ENCODE results near the gene REV3L. TPM values are rescaled to one million over a fixed set of nuclear protein-coding genes. Genes with fewer than 3 reads are reported as not detected.

The REV3L gene, protein sequence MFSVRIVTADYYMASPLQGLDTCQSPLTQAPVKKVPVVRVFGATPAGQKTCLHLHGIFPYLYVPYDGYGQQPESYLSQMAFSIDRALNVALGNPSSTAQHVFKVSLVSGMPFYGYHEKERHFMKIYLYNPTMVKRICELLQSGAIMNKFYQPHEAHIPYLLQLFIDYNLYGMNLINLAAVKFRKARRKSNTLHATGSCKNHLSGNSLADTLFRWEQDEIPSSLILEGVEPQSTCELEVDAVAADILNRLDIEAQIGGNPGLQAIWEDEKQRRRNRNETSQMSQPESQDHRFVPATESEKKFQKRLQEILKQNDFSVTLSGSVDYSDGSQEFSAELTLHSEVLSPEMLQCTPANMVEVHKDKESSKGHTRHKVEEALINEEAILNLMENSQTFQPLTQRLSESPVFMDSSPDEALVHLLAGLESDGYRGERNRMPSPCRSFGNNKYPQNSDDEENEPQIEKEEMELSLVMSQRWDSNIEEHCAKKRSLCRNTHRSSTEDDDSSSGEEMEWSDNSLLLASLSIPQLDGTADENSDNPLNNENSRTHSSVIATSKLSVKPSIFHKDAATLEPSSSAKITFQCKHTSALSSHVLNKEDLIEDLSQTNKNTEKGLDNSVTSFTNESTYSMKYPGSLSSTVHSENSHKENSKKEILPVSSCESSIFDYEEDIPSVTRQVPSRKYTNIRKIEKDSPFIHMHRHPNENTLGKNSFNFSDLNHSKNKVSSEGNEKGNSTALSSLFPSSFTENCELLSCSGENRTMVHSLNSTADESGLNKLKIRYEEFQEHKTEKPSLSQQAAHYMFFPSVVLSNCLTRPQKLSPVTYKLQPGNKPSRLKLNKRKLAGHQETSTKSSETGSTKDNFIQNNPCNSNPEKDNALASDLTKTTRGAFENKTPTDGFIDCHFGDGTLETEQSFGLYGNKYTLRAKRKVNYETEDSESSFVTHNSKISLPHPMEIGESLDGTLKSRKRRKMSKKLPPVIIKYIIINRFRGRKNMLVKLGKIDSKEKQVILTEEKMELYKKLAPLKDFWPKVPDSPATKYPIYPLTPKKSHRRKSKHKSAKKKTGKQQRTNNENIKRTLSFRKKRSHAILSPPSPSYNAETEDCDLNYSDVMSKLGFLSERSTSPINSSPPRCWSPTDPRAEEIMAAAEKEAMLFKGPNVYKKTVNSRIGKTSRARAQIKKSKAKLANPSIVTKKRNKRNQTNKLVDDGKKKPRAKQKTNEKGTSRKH (N-terminal part only)
- total RNA-seq = 10 to 100 TPM; 17.0 TPM

GRCh38 chr6:111482959-111483735, at the start of gene REV3L:
Gene REV3L, minus strand, starts transcription at chr6:111483218. Its CDS starts 330 bp downstream, at chr6:111482888.
- DNase-seq = peak; percentile 90
- H3K27ac Mint-ChIP-seq = peak within 1 kb of the TSS; percentile 98
- H3K27me3 Mint-ChIP-seq = no peaks in the 10 kb centered on the region
- H3K36me3 Mint-ChIP-seq = peaks cover 29% of the 10 kb centered on the region
- peaks cover 2% of the 10 kb centered on the region for H3K9me3 Mint-ChIP-seq
- peaks cover 37% of the 10 kb centered on the region for H3K4me1 Mint-ChIP-seq
- peak within 1 kb of the TSS; percentile 97 for H3K4me3 Mint-ChIP-seq

- Mint-ChIP-seq H3K27ac (no peak overlapping the region), H3K27me3 (no peaks in the 10 kb centered on the region), H3K36me3 (peaks cover 8% of the 10 kb centered on the region), H3K4me1 (peaks cover 20% of the 10 kb centered on the region), H3K9me3 (peaks cover 2% of the 10 kb centered on the region), H3K4me3 (no peak overlapping the region)
- DNase-seq = no peak
These were observed 48.2 kb upstream of the REV3L start for GRCh38 chr6:111531185-111531584.

GRCh38 chr6:111530667-111531066, 47.6 kb upstream of the REV3L start:
- DNase-seq = no peak
- Mint-ChIP-seq H3K4me3 (no peak overlapping the region), H3K36me3 (peaks cover 8% of the 10 kb centered on the region), H3K27ac (no peak overlapping the region), H3K9me3 (peaks cover 2% of the 10 kb centered on the region), H3K27me3 (no peaks in the 10 kb centered on the region), H3K4me1 (peaks cover 19% of the 10 kb centered on the region)

DNA sequence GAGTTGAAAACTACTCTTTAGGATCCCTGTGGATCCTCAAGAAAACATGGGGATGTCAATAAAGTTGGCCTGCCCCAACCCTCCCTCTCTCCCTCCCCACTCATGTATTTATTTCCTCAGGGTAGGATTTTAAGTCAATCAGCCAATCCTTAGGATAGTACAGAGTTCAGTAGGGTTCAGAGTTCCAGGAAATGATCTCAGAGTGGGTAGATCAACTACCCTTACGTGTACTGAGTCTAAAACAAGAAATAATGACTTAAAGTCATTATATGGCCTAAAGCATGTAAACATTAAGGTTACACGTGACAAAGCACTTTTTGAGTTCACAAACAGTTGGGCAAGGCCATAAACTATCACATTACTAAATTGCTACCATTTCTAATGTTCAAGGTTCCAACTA, 47.2 kb upstream of the REV3L start:
- Mint-ChIP-seq H3K4me3 (no peak overlapping the region), H3K27ac (no peak overlapping the region), H3K4me1 (peaks cover 19% of the 10 kb centered on the region), H3K36me3 (peaks cover 8% of the 10 kb centered on the region), H3K9me3 (peaks cover 2% of the 10 kb centered on the region), H3K27me3 (no peaks in the 10 kb centered on the region)
- DNase-seq = no peak

DNA sequence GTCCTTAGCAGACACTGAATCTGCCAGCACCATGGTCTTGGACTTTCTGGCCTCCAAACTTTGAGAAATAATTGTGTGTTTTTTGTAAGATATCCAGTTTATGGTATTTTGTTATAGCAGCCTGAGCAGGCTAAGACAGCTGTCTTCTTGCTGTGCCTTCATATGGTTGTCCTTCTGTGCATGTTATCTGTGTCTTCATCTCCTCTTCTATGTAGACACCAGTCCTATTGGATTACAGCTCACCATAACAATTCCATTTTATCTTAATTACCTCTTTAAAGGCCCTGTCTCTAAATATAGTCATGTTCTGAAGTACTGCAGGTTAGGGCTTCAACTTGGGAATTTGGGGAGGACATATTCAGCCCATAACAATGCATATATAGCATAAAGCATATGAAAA, 44.3 kb upstream of the REV3L start:
- Mint-ChIP-seq H3K4me1 (peaks cover 12% of the 10 kb centered on the region), H3K27me3 (no peaks in the 10 kb centered on the region), H3K9me3 (no peaks in the 10 kb centered on the region), H3K27ac (no peak overlapping the region), H3K36me3 (peaks cover 6% of the 10 kb centered on the region), H3K4me3 (no peak overlapping the region)
- DNase-seq = no peak

- peaks cover 4% of the 10 kb centered on the region for H3K36me3 Mint-ChIP-seq
- no peak for DNase-seq
- no peak overlapping the region for H3K4me3 Mint-ChIP-seq
- H3K27me3 Mint-ChIP-seq = no peaks in the 10 kb centered on the region
- no peaks in the 10 kb centered on the region for H3K9me3 Mint-ChIP-seq
- H3K4me1 Mint-ChIP-seq = peaks cover 15% of the 10 kb centered on the region
- no peak overlapping the region for H3K27ac Mint-ChIP-seq
These were observed 41.7 kb upstream of the REV3L start for GRCh38 chr6:111524735-111525134.

DNA sequence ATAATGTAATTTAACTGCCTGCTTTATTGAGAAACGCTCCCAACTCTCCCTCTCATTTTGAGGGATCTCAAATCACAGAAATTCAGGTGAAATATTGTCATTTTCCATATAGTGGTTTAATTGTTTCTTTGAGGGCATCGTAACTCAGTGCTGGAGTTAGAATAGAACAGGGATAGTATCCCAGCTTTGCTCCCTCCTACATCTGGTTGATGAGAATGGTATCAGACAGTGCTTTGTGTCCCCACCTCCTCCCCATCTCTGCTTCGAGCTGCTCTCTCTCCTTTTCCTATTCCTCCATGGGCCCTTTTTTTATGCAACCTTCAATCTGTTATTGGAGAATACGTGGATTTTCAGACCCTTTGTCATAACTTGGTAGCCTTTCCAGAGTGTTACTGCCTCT, 41.2 kb upstream of the REV3L start:
- no peaks in the 10 kb centered on the region for H3K9me3 Mint-ChIP-seq
- H3K4me1 Mint-ChIP-seq = peaks cover 15% of the 10 kb centered on the region
- no peak for DNase-seq
- H3K36me3 Mint-ChIP-seq = peaks cover 4% of the 10 kb centered on the region
- H3K27me3 Mint-ChIP-seq = no peaks in the 10 kb centered on the region
- no peak overlapping the region for H3K27ac Mint-ChIP-seq
- no peak overlapping the region for H3K4me3 Mint-ChIP-seq

DNA sequence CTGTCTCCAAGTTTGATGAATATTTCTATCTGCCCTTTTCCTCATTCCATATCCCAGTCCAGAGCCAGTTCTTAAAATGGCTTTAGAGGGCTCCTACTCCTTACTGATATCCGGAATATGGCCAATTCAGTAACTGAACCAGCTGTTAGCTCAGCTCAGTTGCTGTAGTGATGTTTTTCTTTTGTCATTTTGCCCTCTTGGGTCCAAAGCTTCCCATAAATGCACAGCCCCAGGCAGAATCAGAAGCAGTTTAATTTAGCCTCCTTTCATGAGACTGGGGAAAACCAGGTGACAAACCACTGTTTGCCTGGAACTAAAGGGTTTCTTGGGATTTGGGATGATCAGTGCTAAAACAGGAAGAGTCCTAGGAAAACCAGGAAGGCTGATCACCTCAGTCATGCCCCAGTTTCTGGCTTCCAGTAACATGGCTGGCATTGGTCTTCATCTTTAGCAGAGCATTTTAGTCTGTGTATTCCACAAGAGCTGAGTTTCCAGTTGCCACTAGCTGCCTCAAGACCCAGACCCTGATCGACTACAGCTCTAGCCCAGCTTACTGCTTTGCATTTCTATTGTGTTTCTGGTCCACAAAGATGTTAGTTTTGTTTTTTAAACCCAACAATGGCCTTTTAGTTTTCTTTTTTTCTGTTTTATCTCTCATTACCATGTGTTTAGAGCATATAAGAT, 40.6 kb upstream of the REV3L start:
- H3K4me1 Mint-ChIP-seq = peaks cover 15% of the 10 kb centered on the region
- H3K9me3 Mint-ChIP-seq = no peaks in the 10 kb centered on the region
- H3K36me3 Mint-ChIP-seq = peaks cover 1% of the 10 kb centered on the region
- H3K27me3 Mint-ChIP-seq = no peaks in the 10 kb centered on the region
- H3K4me3 Mint-ChIP-seq = no peak overlapping the region
- no peak overlapping the region for H3K27ac Mint-ChIP-seq
- DNase-seq = no peak

DNA sequence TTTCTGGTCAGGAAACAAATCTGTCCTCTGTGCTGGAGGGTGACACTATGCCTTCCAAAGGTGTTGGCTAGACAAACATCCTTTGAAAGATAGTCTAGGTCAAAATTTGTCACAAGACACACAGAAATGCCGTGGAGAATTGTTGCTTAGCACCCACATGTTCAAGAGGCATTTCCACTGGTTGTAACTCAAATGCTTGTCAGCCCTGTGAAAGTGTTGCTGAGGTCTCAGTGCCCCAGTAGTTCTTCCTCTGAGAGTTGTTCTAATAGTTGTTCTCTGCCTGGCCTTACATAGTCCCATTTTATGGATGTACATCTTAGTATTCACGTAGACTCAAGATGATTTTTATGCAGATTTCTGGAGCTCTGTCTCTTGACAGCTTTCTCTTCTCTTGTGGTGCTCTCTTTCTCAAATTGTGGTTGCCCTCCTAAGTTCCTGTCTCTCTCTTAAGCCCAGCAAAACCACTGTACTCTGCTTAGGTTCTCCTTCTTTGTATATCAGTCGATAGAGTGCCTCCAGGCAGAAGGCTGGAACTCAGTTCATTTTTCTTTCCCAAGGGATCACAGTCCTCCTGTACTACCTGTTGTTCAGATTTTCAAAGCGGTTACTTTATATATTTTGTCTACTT, 39.5 kb upstream of the REV3L start:
- H3K4me1 Mint-ChIP-seq = peaks cover 15% of the 10 kb centered on the region
- peaks cover 1% of the 10 kb centered on the region for H3K36me3 Mint-ChIP-seq
- no peaks in the 10 kb centered on the region for H3K27me3 Mint-ChIP-seq
- DNase-seq = no peak
- no peaks in the 10 kb centered on the region for H3K9me3 Mint-ChIP-seq
- H3K4me3 Mint-ChIP-seq = no peak overlapping the region
- no peak overlapping the region for H3K27ac Mint-ChIP-seq

DNA sequence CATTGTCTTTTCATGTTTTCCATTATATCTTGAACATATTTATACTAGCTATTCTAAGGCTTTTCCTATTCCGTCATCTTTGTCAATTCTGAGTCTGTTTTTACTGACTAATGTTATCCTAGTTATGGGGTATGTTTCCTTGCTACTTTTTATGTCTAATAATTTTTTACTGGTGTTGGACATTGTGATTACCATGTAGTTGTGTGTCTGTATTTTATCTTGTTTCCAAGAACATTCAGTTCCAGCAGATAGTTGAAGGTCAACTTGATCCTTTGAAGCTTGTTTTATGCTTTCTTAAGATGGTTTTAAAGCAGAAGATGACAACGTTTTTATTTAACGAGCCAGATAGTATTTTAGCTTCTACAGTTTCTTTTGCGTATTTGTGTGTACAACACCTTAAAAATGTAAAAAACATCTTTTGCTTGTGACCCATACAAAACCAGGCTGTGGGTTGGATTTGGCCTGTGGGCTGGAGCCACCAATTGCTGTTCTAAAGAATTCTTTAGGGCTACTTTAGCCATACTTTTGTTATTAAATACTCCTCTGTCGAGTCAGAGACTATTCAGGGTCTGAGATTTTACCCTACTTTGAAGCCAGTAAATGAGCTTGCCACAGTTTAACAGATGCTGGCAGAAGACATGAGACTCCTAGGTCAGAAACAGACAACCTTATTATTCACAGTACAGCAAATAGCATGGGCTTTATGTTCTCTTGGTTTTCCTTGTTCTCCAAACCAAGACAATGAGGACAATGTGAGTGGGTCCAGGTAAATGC, 38.7 kb upstream of the REV3L start:
- Mint-ChIP-seq H3K4me1 (peaks cover 15% of the 10 kb centered on the region), H3K27ac (no peak overlapping the region), H3K27me3 (no peaks in the 10 kb centered on the region), H3K36me3 (peaks cover 1% of the 10 kb centered on the region), H3K9me3 (no peaks in the 10 kb centered on the region), H3K4me3 (no peak overlapping the region)
- no peak for DNase-seq

GRCh38 chr6:111520524-111520923, 37.5 kb upstream of the REV3L start:
- no peak for DNase-seq
- Mint-ChIP-seq H3K27ac (no peak overlapping the region), H3K27me3 (no peaks in the 10 kb centered on the region), H3K4me1 (peaks cover 15% of the 10 kb centered on the region), H3K9me3 (no peaks in the 10 kb centered on the region), H3K36me3 (peaks cover 1% of the 10 kb centered on the region), H3K4me3 (no peak overlapping the region)

- H3K4me1 Mint-ChIP-seq = peaks cover 12% of the 10 kb centered on the region
- no peaks in the 10 kb centered on the region for H3K9me3 Mint-ChIP-seq
- DNase-seq = no peak
- H3K27ac Mint-ChIP-seq = no peak overlapping the region
- no peak overlapping the region for H3K4me3 Mint-ChIP-seq
- H3K36me3 Mint-ChIP-seq = peaks cover 1% of the 10 kb centered on the region
- H3K27me3 Mint-ChIP-seq = no peaks in the 10 kb centered on the region
These were observed 34.9 kb upstream of the REV3L start for GRCh38 chr6:111517965-111518364.

- H3K4me3 Mint-ChIP-seq = no peak overlapping the region
- peaks cover 6% of the 10 kb centered on the region for H3K36me3 Mint-ChIP-seq
- DNase-seq = no peak
- H3K27ac Mint-ChIP-seq = no peak overlapping the region
- no peaks in the 10 kb centered on the region for H3K9me3 Mint-ChIP-seq
- no peaks in the 10 kb centered on the region for H3K27me3 Mint-ChIP-seq
- H3K4me1 Mint-ChIP-seq = no peaks in the 10 kb centered on the region
These were observed 32.2 kb upstream of the REV3L start for GRCh38 chr6:111515259-111515658.

Data from activated naive CD8-positive, alpha-beta T cell treated with anti-CD3 and anti-CD28 coated beads for 36 hours (primary cell).